ENCODE results near the gene DARS2.

Gene DARS2

GRCh38 chr1:173867141-173867752, 42.8 kb downstream of the DARS2 start:
- H3K4me3 ChIP-seq (ENCODE audit: low read depth in 1 of 5, low read length in 5 of 5): peak overlapping the region; percentile 80 to 100 (median 94)
- no peaks in the 10 kb centered on the region for H3K9me3 ChIP-seq (ENCODE audit: control insufficient read depth in 5 of 5, low read length in 5 of 5)
- H3K27me3 ChIP-seq (ENCODE audit: control insufficient read depth in 5 of 5, insufficient read depth in 4 of 5, low read length in 5 of 5): no peaks in the 10 kb centered on the region
- peaks cover 0 to 67% (median 62%) of the 10 kb centered on the region in 5 donors for H3K4me1 ChIP-seq (ENCODE audit: control insufficient read depth in 5 of 5, insufficient read depth in 5 of 5, low read length in 5 of 5)
- peak overlapping the region; percentile 31 to 80 (median 79) for H3K9ac ChIP-seq (ENCODE audit: low read length in 5 of 5)
- H3K27ac ChIP-seq (ENCODE audit: low read depth, low read length): peak overlapping the region; percentile 92
- peaks cover 39 to 58% (median 47%) of the 10 kb centered on the region in 5 donors for H3K36me3 ChIP-seq (ENCODE audit: control insufficient read depth in 5 of 5, insufficient read depth in 5 of 5, low read length in 5 of 5)

- Histone ChIP-seq H3K4me1 (ENCODE audit: control insufficient read depth in 5 of 5, insufficient read depth in 5 of 5, low read length in 5 of 5) (peaks cover 0 to 67% (median 62%) of the 10 kb centered on the region in 5 donors), H3K9ac (ENCODE audit: low read length in 5 of 5) (peak within 1 kb of the TSS; percentile 71 to 80 (median 79)), H3K9me3 (ENCODE audit: control insufficient read depth in 5 of 5, low read length in 5 of 5) (no peaks in the 10 kb centered on the region), H3K36me3 (ENCODE audit: control insufficient read depth in 5 of 5, insufficient read depth in 5 of 5, low read length in 5 of 5) (peaks cover 39 to 54% (median 42%) of the 10 kb centered on the region in 5 donors), H3K4me3 (ENCODE audit: low read depth in 1 of 5, low read length in 5 of 5) (peak within 1 kb of the TSS; percentile 80 to 100 (median 94)), H3K27ac (ENCODE audit: low read depth, low read length) (peak within 1 kb of the TSS; percentile 92), H3K27me3 (ENCODE audit: control insufficient read depth in 5 of 5, insufficient read depth in 4 of 5, low read length in 5 of 5) (no peaks in the 10 kb centered on the region)
Observed at GRCh38 chr1:173867753-173868265, 43.3 kb downstream of the DARS2 start, which contains the start of gene GAS5. Gene GAS5 (minus strand): TSS chr1:173867989.

- H3K9ac ChIP-seq (ENCODE audit: low read length in 5 of 5): peak within 1 kb of the TSS; percentile 71 to 80 (median 79)
- H3K36me3 ChIP-seq (ENCODE audit: control insufficient read depth in 5 of 5, insufficient read depth in 5 of 5, low read length in 5 of 5): peaks cover 35 to 48% (median 36%) of the 10 kb centered on the region in 5 donors
- no peaks in the 10 kb centered on the region for H3K27me3 ChIP-seq (ENCODE audit: control insufficient read depth in 5 of 5, insufficient read depth in 4 of 5, low read length in 5 of 5)
- no peaks in the 10 kb centered on the region for H3K9me3 ChIP-seq (ENCODE audit: control insufficient read depth in 5 of 5, low read length in 5 of 5)
- H3K4me1 ChIP-seq (ENCODE audit: control insufficient read depth in 5 of 5, insufficient read depth in 5 of 5, low read length in 5 of 5): peaks cover 0 to 63% (median 59%) of the 10 kb centered on the region in 5 donors
- H3K4me3 ChIP-seq (ENCODE audit: low read depth in 1 of 5, low read length in 5 of 5): peak within 1 kb of the TSS; percentile 80 to 100 (median 94)
- peak within 1 kb of the TSS; percentile 92 for H3K27ac ChIP-seq (ENCODE audit: low read depth, low read length)
Observed at GRCh38 chr1:173868266-173869020, 44.0 kb downstream of the DARS2 start, which contains the start of gene ZBTB37. Gene ZBTB37 (plus strand): TSS chr1:173868380. CDS start chr1:173870226, 1,846 bp downstream.

GRCh38 chr1:173869021-173869359, 44.5 kb downstream of the DARS2 start:
- no peaks in the 10 kb centered on the region for H3K27me3 ChIP-seq (ENCODE audit: control insufficient read depth in 5 of 5, insufficient read depth in 4 of 5, low read length in 5 of 5)
- H3K36me3 ChIP-seq (ENCODE audit: control insufficient read depth in 5 of 5, insufficient read depth in 5 of 5, low read length in 5 of 5): peaks cover 30 to 45% (median 34%) of the 10 kb centered on the region in 5 donors
- H3K4me1 ChIP-seq (ENCODE audit: control insufficient read depth in 5 of 5, insufficient read depth in 5 of 5, low read length in 5 of 5): peaks cover 0 to 63% (median 55%) of the 10 kb centered on the region in 5 donors
- peak overlapping the region; percentile 80 to 95 (median 82) for H3K4me3 ChIP-seq (ENCODE audit: low read depth in 1 of 5, low read length in 5 of 5)
- peak overlapping the region; percentile 92 for H3K27ac ChIP-seq (ENCODE audit: low read depth, low read length)
- H3K9me3 ChIP-seq (ENCODE audit: control insufficient read depth in 5 of 5, low read length in 5 of 5): no peaks in the 10 kb centered on the region
- H3K9ac ChIP-seq (ENCODE audit: low read length in 5 of 5): peak overlapping the region; percentile 22 to 80 (median 71)

- Histone ChIP-seq H3K9ac (ENCODE audit: low read length in 5 of 5) (no peak overlapping the region), H3K27ac (ENCODE audit: low read depth, low read length) (peak overlapping the region; percentile 92), H3K9me3 (ENCODE audit: control insufficient read depth in 5 of 5, low read length in 5 of 5) (no peaks in the 10 kb centered on the region), H3K4me1 (ENCODE audit: control insufficient read depth in 5 of 5, insufficient read depth in 5 of 5, low read length in 5 of 5) (peaks cover 0 to 54% (median 47%) of the 10 kb centered on the region in 5 donors), H3K4me3 (ENCODE audit: low read depth in 1 of 5, low read length in 5 of 5) (peak overlapping the region in 1 of 5 donors; percentile 23), H3K36me3 (ENCODE audit: control insufficient read depth in 5 of 5, insufficient read depth in 5 of 5, low read length in 5 of 5) (peaks cover 15 to 40% (median 28%) of the 10 kb centered on the region in 5 donors), H3K27me3 (ENCODE audit: control insufficient read depth in 5 of 5, insufficient read depth in 4 of 5, low read length in 5 of 5) (no peaks in the 10 kb centered on the region)
Observed at GRCh38 chr1:173870252-173871075, 46.0 kb downstream of the DARS2 start.

- Histone ChIP-seq H3K9me3 (ENCODE audit: control insufficient read depth in 5 of 5, low read length in 5 of 5) (no peaks in the 10 kb centered on the region), H3K9ac (ENCODE audit: low read length in 5 of 5) (no peak overlapping the region), H3K36me3 (ENCODE audit: control insufficient read depth in 5 of 5, insufficient read depth in 5 of 5, low read length in 5 of 5) (peaks cover 15 to 40% (median 26%) of the 10 kb centered on the region in 5 donors), H3K4me3 (ENCODE audit: low read depth in 1 of 5, low read length in 5 of 5) (peak overlapping the region in 2 of 5 donors; percentile 7 to 25), H3K27ac (ENCODE audit: low read depth, low read length) (peak overlapping the region; percentile 27), H3K27me3 (ENCODE audit: control insufficient read depth in 5 of 5, insufficient read depth in 4 of 5, low read length in 5 of 5) (no peaks in the 10 kb centered on the region), H3K4me1 (ENCODE audit: control insufficient read depth in 5 of 5, insufficient read depth in 5 of 5, low read length in 5 of 5) (peaks cover 0 to 48% (median 40%) of the 10 kb centered on the region in 5 donors)
Observed at GRCh38 chr1:173871091-173871490, 46.6 kb downstream of the DARS2 start.

- peaks cover 0 to 44% (median 36%) of the 10 kb centered on the region in 5 donors for H3K4me1 ChIP-seq (ENCODE audit: control insufficient read depth in 5 of 5, insufficient read depth in 5 of 5, low read length in 5 of 5)
- H3K9me3 ChIP-seq (ENCODE audit: control insufficient read depth in 5 of 5, low read length in 5 of 5): no peaks in the 10 kb centered on the region
- no peak overlapping the region for H3K9ac ChIP-seq (ENCODE audit: low read length in 5 of 5)
- peaks cover 12 to 40% (median 25%) of the 10 kb centered on the region in 5 donors for H3K36me3 ChIP-seq (ENCODE audit: control insufficient read depth in 5 of 5, insufficient read depth in 5 of 5, low read length in 5 of 5)
- H3K27ac ChIP-seq (ENCODE audit: low read depth, low read length): peak overlapping the region; percentile 27
- peak overlapping the region in 2 of 5 donors; percentile 7 to 25 for H3K4me3 ChIP-seq (ENCODE audit: low read depth in 1 of 5, low read length in 5 of 5)
- no peaks in the 10 kb centered on the region for H3K27me3 ChIP-seq (ENCODE audit: control insufficient read depth in 5 of 5, insufficient read depth in 4 of 5, low read length in 5 of 5)
Observed at GRCh38 chr1:173871500-173871899, 47.0 kb downstream of the DARS2 start.

- no peak overlapping the region for H3K27ac ChIP-seq (ENCODE audit: low read depth, low read length)
- peaks cover 21 to 44% (median 34%) of the 10 kb centered on the region in 5 donors for H3K36me3 ChIP-seq (ENCODE audit: control insufficient read depth in 5 of 5, insufficient read depth in 5 of 5, low read length in 5 of 5)
- H3K9ac ChIP-seq (ENCODE audit: low read length in 5 of 5): no peak overlapping the region
- H3K27me3 ChIP-seq (ENCODE audit: control insufficient read depth in 5 of 5, insufficient read depth in 4 of 5, low read length in 5 of 5): no peaks in the 10 kb centered on the region
- H3K9me3 ChIP-seq (ENCODE audit: control insufficient read depth in 5 of 5, low read length in 5 of 5): no peaks in the 10 kb centered on the region
- no peak overlapping the region for H3K4me3 ChIP-seq (ENCODE audit: low read depth in 1 of 5, low read length in 5 of 5)
- H3K4me1 ChIP-seq (ENCODE audit: control insufficient read depth in 5 of 5, insufficient read depth in 5 of 5, low read length in 5 of 5): peaks cover 0 to 8% (median 0%) of the 10 kb centered on the region in 5 donors
Observed at GRCh38 chr1:173876732-173877131, 52.3 kb downstream of the DARS2 start.

- H3K9ac ChIP-seq (ENCODE audit: low read length in 5 of 5): peak overlapping the region in 1 of 5 donors; percentile 52
- no peak overlapping the region for H3K4me3 ChIP-seq (ENCODE audit: low read depth in 1 of 5, low read length in 5 of 5)
- no peak overlapping the region for H3K27ac ChIP-seq (ENCODE audit: low read depth, low read length)
- no peaks in the 10 kb centered on the region for H3K9me3 ChIP-seq (ENCODE audit: control insufficient read depth in 5 of 5, low read length in 5 of 5)
- H3K36me3 ChIP-seq (ENCODE audit: control insufficient read depth in 5 of 5, insufficient read depth in 5 of 5, low read length in 5 of 5): peaks cover 21 to 44% (median 34%) of the 10 kb centered on the region in 5 donors
- peaks cover 0 to under 1% (median 0%) of the 10 kb centered on the region in 5 donors for H3K4me1 ChIP-seq (ENCODE audit: control insufficient read depth in 5 of 5, insufficient read depth in 5 of 5, low read length in 5 of 5)
- H3K27me3 ChIP-seq (ENCODE audit: control insufficient read depth in 5 of 5, insufficient read depth in 4 of 5, low read length in 5 of 5): no peaks in the 10 kb centered on the region
Observed at GRCh38 chr1:173878251-173878650, 53.8 kb downstream of the DARS2 start.

All from subcutaneous abdominal adipose tissue (tissue), 5 donors.